HG03520 (cell line): ENCODE measurements around the gene CCN5.
"Not testable (repeated sequence)": the region's sequence is repeated elsewhere in the genome, so short reads cannot be mapped to it uniquely, and the experiment has no call there.

Experiments used
- ATAC-seq: cut with Tn5 transposase; IDR thresholded peaks from one replicate; pipeline ENCODE4 v1.9.1; 2021; ENCODE audit warnings: mild to moderate bottlenecking, moderate library complexity; ENCODE audit not compliant: unreplicated experiment

The CCN5 gene

GRCh38 chr20:44756011-44756688, 41.0 kb downstream of the CCN5 start:
- ATAC-seq = no peak

GRCh38 chr20:44756956-44757355, 41.8 kb downstream of the CCN5 start:
- ATAC-seq = no peak

GRCh38 chr20:44758247-44759101, 43.3 kb downstream of the CCN5 start:
- ATAC-seq = no peak

GRCh38 chr20:44759595-44759994, 44.4 kb downstream of the CCN5 start:
- no peak for ATAC-seq

- no peak for ATAC-seq
Observed at GRCh38 chr20:44761423-44761822, 46.3 kb downstream of the CCN5 start.

GRCh38 chr20:44762466-44763140, 47.4 kb downstream of the CCN5 start:
- ATAC-seq = no peak

- ATAC-seq = not testable (repeated sequence)
Observed at GRCh38 chr20:44763798-44764197, 48.6 kb downstream of the CCN5 start.

GRCh38 chr20:44765091-44765490, 49.9 kb downstream of the CCN5 start:
- no peak for ATAC-seq

- no peak for ATAC-seq
Observed at GRCh38 chr20:44765701-44766347, 50.7 kb downstream of the CCN5 start.

- no peak for ATAC-seq
Observed at GRCh38 chr20:44768256-44768655, 53.1 kb downstream of the CCN5 start.

- ATAC-seq = no peak
Observed at GRCh38 chr20:44768854-44769480, 53.8 kb downstream of the CCN5 start.

GRCh38 chr20:44769481-44769863, 54.3 kb downstream of the CCN5 start:
- ATAC-seq = no peak

GRCh38 chr20:44770484-44771171, 55.5 kb downstream of the CCN5 start:
- no peak for ATAC-seq

GRCh38 chr20:44771172-44771535, 56.0 kb downstream of the CCN5 start:
- no peak for ATAC-seq

- ATAC-seq = no peak
Observed at GRCh38 chr20:44772636-44773035, 57.5 kb downstream of the CCN5 start.

GRCh38 chr20:44773070-44773829, 58.1 kb downstream of the CCN5 start:
- ATAC-seq = no peak

- no peak for ATAC-seq
Observed at GRCh38 chr20:44776980-44777379, 61.8 kb downstream of the CCN5 start.
